Gastroesophageal sphincter (tissue), 4 donors: ENCODE measurements around the gene TOP3A. TPM values are rescaled to one million over a fixed set of nuclear protein-coding genes. Genes with fewer than 3 reads are reported as not detected.

Source experiments
- ATAC-seq: fragments of 150-250 bp; one replicate; pipeline ENCODE4 v1.9.1; 2016; ENCODE audit warnings: mild to moderate bottlenecking, moderate library complexity
- H3K27ac ChIP-seq, 4 donors: fragments of 200-600 bp; sonication (generic) in 3 of 4; 1 replicate in 3 of 4; 2 replicates in 1 of 4; pipeline ENCODE4 v1.5.1; 2016 to 2019
- H3K27me3 ChIP-seq: fragments of 200-600 bp; sonication (generic); one replicate; pipeline ENCODE4 v1.5.1; 2019
- H3K36me3 ChIP-seq, 2 donors: fragments of 200-600 bp; sonication (generic); one replicate each; pipeline ENCODE4 v1.5.1; 2019; ENCODE audit warnings: control low read depth in 1 of 2
- H3K4me1 ChIP-seq, 3 donors: fragments of 200-600 bp; sonication (generic); 1 replicate in 2 of 3; 2 replicates in 1 of 3; pipeline ENCODE4 v1.5.1; 2016 to 2019; ENCODE audit warnings: control low read depth in 2 of 3
- H3K4me3 ChIP-seq, 2 donors: fragments of 200-600 bp; sonication (generic); one replicate each; pipeline ENCODE4 v1.5.1; 2019; ENCODE audit warnings: mild to moderate bottlenecking in 1 of 2, moderate library complexity in 1 of 2
- H3K9me3 ChIP-seq, 3 donors: fragments of 200-600 bp; sonication (generic); one replicate each; pipeline ENCODE4 v1.5.1; 2017 to 2019; ENCODE audit warnings: control low read depth in 2 of 3
- EP300 ChIP-seq: sonication (generic); formaldehyde crosslinking; IDR thresholded peaks from one replicate; pipeline ENCODE4 v1.6.1; 2017; ENCODE audit warnings: antibody characterized with exemption, mild to moderate bottlenecking
- POLR2A ChIP-seq, 2 donors: fragments of 450-650 bp; IDR thresholded peaks; one replicate each; pipeline ENCODE4 v1.6.1; 2017; ENCODE audit warnings: antibody characterized with exemption in 2 of 2, mild to moderate bottlenecking in 2 of 2, moderate library complexity in 1 of 2
- POLR2AphosphoS5 ChIP-seq: sonication (generic); formaldehyde crosslinking; IDR thresholded peaks from one replicate; pipeline ENCODE4 v1.6.1; 2017; ENCODE audit warnings: antibody characterized with exemption
- WGBS, 2 donors: methylation state at CpG; one replicate each; pipeline ENCODE4 v1.1.5; 2018; ENCODE audit warnings: low coverage in 1 of 2; 5-methylcytosine and 5-hydroxymethylcytosine counted together
- total RNA-seq, 4 donors: library from RNA; depleted of rRNA; stranded (reverse); fragments of >200 nt; gene quantifications; one replicate each; pipeline ENCODE4 v1.1.0, GENCODE V29; 2016
- TF ChIP-seq, protein P1 (sequence below), 4 experiments: fragments of 200-600 bp in 2 of 4; fragments of 450-650 bp in 2 of 4; sonication (generic) in 1 of 4; IDR thresholded peaks; one replicate each; pipeline ENCODE4 v1.5.1; 2017 to 2019; ENCODE audit warnings: antibody characterized with exemption in 4 of 4, mild to moderate bottlenecking in 2 of 4, moderate library complexity in 2 of 4

TOP3A gene
- total RNA-seq, 4 donors from 2014 or later = 19.6 to 49.7 (median 26.8) TPM

DNA sequence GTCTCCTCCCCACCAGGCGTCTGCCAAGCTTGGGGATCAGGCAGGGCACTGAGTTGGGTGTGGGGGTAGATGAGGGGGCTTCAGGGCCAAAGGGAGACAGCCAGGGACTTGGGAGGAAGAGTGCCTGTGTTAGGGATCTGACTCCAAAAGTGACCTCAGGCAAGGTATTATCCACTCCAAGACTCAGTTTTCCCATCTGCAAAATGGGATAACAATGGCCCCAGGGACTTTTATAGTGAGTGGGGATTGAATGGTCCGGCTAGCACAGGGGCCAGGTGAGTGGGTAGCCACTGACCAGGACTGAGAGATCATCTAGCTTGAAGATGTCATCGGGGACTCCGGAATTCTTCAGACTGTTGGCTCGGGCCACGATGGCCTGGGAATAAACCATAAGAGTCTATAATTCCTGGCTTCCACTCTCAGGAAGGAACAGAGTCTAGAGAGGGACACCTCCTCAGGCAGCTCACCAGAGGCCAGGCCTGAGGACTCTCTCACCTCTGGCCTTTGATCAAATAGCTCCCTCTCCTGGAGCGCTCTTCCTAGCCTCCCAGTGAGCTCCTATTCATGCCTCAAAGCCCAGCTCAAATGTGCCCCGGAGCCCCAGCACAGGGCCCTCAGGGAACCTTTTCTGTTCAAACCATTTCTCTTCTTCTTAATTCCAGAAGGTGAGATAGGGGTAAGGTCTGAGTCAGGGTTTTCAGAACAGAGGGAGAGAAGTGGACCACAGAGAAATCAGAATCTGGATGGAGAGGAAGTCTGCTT, 59.7 kb downstream of the TOP3A start:
- Histone ChIP-seq H3K9me3 (no peaks in the 10 kb centered on the region), H3K4me1 (peaks cover 0 to 37% (median 20%) of the 10 kb centered on the region in 3 donors), H3K27me3 (no peaks in the 10 kb centered on the region), H3K36me3 (peaks cover 0 to 68% of the 10 kb centered on the region in 2 donors), H3K4me3 (no peak overlapping the region), H3K27ac (no peak overlapping the region)
- no peak for ATAC-seq
- 100% methylated on average over 3 of the region's 8 CpGs for WGBS, 2 donors
- TF ChIP-seq POLR2AphosphoS5 (no peak), POLR2A (IDR thresholded peaks at IDR 0.05) (no peak), EP300 (no peak)
- TF ChIP-seq, protein P1, sequence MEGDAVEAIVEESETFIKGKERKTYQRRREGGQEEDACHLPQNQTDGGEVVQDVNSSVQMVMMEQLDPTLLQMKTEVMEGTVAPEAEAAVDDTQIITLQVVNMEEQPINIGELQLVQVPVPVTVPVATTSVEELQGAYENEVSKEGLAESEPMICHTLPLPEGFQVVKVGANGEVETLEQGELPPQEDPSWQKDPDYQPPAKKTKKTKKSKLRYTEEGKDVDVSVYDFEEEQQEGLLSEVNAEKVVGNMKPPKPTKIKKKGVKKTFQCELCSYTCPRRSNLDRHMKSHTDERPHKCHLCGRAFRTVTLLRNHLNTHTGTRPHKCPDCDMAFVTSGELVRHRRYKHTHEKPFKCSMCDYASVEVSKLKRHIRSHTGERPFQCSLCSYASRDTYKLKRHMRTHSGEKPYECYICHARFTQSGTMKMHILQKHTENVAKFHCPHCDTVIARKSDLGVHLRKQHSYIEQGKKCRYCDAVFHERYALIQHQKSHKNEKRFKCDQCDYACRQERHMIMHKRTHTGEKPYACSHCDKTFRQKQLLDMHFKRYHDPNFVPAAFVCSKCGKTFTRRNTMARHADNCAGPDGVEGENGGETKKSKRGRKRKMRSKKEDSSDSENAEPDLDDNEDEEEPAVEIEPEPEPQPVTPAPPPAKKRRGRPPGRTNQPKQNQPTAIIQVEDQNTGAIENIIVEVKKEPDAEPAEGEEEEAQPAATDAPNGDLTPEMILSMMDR (IDR thresholded peaks at IDR 0.05) = no peak

- no peak for ATAC-seq
- no peak overlapping the region for H3K27ac ChIP-seq
- TF ChIP-seq POLR2AphosphoS5 (no peak), EP300 (no peak)
- WGBS, 2 donors = 75 to 80% methylated on average over 1 to 5 of the region's 27 CpGs
- H3K4me1 ChIP-seq = peaks cover 0 to 28% (median 18%) of the 10 kb centered on the region in 3 donors
- H3K4me3 ChIP-seq = no peak overlapping the region
- peaks cover 0 to 77% of the 10 kb centered on the region in 2 donors for H3K36me3 ChIP-seq
- H3K9me3 ChIP-seq = no peaks in the 10 kb centered on the region
- no peaks in the 10 kb centered on the region for H3K27me3 ChIP-seq
Observed at GRCh38 chr17:18253947-18254821, 60.6 kb downstream of the TOP3A start.

DNA sequence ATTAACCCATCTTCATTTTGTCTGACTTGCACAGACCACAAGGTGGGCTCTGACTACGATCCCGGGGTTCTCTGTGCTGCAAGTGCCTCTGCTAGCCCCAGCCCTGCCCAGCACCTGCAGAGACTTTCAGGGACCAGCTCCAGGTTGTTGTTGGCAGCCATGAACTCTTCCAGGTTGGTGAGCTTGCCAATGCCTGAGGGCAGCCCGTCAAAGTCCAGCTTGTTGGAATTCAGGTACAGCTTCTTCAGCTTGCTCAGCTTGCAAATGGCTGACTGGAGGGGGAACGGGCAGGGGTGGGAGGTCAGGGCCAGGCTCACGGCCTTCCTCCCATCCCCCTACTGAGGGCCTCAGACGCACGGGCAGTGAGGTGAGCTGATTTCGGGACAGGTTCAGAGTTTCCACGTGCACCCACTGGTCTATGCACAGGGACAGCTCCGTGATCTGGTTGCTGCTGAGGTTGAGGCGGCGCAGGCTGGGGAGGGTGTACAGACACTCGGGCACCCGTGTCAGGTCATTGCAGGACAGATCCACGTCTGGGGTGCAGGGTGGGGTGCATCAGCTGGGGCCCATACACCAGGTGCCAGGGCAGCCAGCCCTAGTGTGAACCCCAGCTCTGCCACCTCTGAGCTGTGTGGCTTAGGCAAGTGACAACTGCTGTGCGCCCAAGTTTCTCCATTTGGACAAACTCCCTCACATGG, 61.5 kb downstream of the TOP3A start:
- no peak for TF ChIP-seq EP300
- no peak for TF ChIP-seq POLR2A (IDR thresholded peaks at IDR 0.05)
- TF ChIP-seq, protein P1 (IDR thresholded peaks at IDR 0.05) = no peak
- no peak for TF ChIP-seq POLR2AphosphoS5
- Histone ChIP-seq H3K9me3 (no peaks in the 10 kb centered on the region), H3K36me3 (peaks cover 0 to 85% of the 10 kb centered on the region in 2 donors), H3K27ac (no peak overlapping the region), H3K27me3 (no peaks in the 10 kb centered on the region), H3K4me1 (peaks cover 0 to 30% (median 19%) of the 10 kb centered on the region in 3 donors), H3K4me3 (no peak overlapping the region)
- 82% methylated on average over 2 of the region's 16 CpGs; no CpG with 5 or more reads in 1 of the 2 donors for whole genome bisulfite sequencing, 2 donors
- no peak for ATAC-seq

- Histone ChIP-seq H3K36me3 (peaks cover 0 to 97% of the 10 kb centered on the region in 2 donors), H3K27me3 (no peaks in the 10 kb centered on the region), H3K9me3 (no peaks in the 10 kb centered on the region), H3K27ac (no peak overlapping the region), H3K4me1 (peaks cover 0 to 36% (median 24%) of the 10 kb centered on the region in 3 donors), H3K4me3 (no peak overlapping the region)
- 60% methylated on average over 1 of the region's 5 CpGs; no CpG with 5 or more reads in 1 of the 2 donors for WGBS, 2 donors
- TF ChIP-seq POLR2AphosphoS5 (no peak), EP300 (no peak), POLR2A (IDR thresholded peaks at IDR 0.05) (no peak)
- TF ChIP-seq, protein P1 (IDR thresholded peaks at IDR 0.05) = no peak
- no peak for ATAC-seq
Observed at GRCh38 chr17:18252160-18252559, 62.6 kb downstream of the TOP3A start.

DNA sequence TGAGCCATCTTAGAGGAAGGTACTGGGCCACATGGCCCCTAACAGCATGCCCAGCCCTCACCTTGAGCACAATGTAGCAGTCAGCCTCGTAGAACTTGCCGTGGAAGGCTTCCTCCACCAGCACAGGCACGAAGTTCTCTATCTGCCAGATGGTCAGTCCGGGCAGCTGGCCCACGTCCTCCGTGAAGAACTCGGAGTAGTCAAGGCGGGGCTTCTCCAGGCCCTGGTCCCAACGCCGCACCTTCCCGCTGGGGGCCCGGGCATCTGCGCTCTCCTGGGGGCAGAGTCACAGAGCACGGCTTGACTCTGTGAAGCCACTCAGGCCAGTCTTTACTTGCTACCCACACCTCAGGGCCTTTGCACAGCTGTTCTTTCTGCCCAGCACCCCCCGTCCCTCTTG, 63.6 kb downstream of the TOP3A start:
- peaks cover 0 to 35% (median 16%) of the 10 kb centered on the region in 3 donors for H3K4me1 ChIP-seq
- no peak overlapping the region for H3K27ac ChIP-seq
- ATAC-seq = no peak
- no peaks in the 10 kb centered on the region for H3K27me3 ChIP-seq
- 55 to 79% methylated on average over 4 to 10 of the region's 15 CpGs for WGBS, 2 donors
- H3K4me3 ChIP-seq = no peak overlapping the region
- H3K9me3 ChIP-seq = no peaks in the 10 kb centered on the region
- H3K36me3 ChIP-seq = peaks cover 0 to 100% of the 10 kb centered on the region in 2 donors
- TF ChIP-seq POLR2AphosphoS5 (no peak), POLR2A (IDR thresholded peaks at IDR 0.05) (no peak), EP300 (no peak)
- TF ChIP-seq, protein P1 (IDR thresholded peaks at IDR 0.05) = no peak
